ENCODE data around the gene PODXL. TPM values are rescaled to one million over a fixed set of nuclear protein-coding genes. Genes with fewer than 3 reads are reported as not detected.

PODXL gene
- polyA plus RNA-seq, 1 donor from 2014 or later, result 4.5 TPM

GRCh38 chr7:131498237-131498885 is 58.1 kb downstream of the PODXL start:
- no peaks in the 10 kb centered on the region for H3K79me2 ChIP-seq (replicated peaks; ENCODE audit: insufficient read depth, low read length)

GRCh38 chr7:131497454-131497853 is 59.0 kb downstream of the PODXL start:
- Histone ChIP-seq H2AFZ (ENCODE audit: low read depth, low read length) (no peak overlapping the region), H3K27me3 (ENCODE audit: insufficient read depth, low read depth, low read length) (no peaks in the 10 kb centered on the region), H3K4me2 (ENCODE audit: low read length) (no peak overlapping the region), H3K9me2 (ENCODE audit: insufficient read depth, low read length) (no peaks in the 10 kb centered on the region), H3K36me3 (ENCODE audit: insufficient read depth, low read length) (no peaks in the 10 kb centered on the region), H3K27ac (ENCODE audit: low read length) (no peak overlapping the region), H4K20me1 (ENCODE audit: insufficient read depth) (no peaks in the 10 kb centered on the region), H3K79me2 (replicated peaks; ENCODE audit: insufficient read depth, low read length) (no peaks in the 10 kb centered on the region), H3K4me3 (ENCODE audit: low read length) (no peak overlapping the region), H3F3A (ENCODE audit: insufficient read depth, low read length, poor library complexity, severe bottlenecking) (no peaks in the 10 kb centered on the region), H3K9me3 (ENCODE audit: low read length) (no peaks in the 10 kb centered on the region), H3K9ac (ENCODE audit: low read length) (no peak overlapping the region)
- TF ChIP-seq EP300 (conservative IDR thresholded peaks at IDR 0.05; ENCODE audit: poor library complexity, severe bottlenecking) (no peak), EZH2 (IDR thresholded peaks at IDR 0.05; ENCODE audit: borderline replicate concordance, insufficient read depth, low read length, poor library complexity, severe bottlenecking) (no peak), REST (IDR thresholded peaks at IDR 0.05; ENCODE audit: borderline replicate concordance) (no peak), SMC3 (conservative IDR thresholded peaks at IDR 0.05; ENCODE audit: poor library complexity) (no peak), MXI1 (conservative IDR thresholded peaks at IDR 0.05; ENCODE audit: poor library complexity, severe bottlenecking) (no peak), RAD21 (conservative IDR thresholded peaks at IDR 0.05) (no peak)
- TF ChIP-seq, protein P1, sequence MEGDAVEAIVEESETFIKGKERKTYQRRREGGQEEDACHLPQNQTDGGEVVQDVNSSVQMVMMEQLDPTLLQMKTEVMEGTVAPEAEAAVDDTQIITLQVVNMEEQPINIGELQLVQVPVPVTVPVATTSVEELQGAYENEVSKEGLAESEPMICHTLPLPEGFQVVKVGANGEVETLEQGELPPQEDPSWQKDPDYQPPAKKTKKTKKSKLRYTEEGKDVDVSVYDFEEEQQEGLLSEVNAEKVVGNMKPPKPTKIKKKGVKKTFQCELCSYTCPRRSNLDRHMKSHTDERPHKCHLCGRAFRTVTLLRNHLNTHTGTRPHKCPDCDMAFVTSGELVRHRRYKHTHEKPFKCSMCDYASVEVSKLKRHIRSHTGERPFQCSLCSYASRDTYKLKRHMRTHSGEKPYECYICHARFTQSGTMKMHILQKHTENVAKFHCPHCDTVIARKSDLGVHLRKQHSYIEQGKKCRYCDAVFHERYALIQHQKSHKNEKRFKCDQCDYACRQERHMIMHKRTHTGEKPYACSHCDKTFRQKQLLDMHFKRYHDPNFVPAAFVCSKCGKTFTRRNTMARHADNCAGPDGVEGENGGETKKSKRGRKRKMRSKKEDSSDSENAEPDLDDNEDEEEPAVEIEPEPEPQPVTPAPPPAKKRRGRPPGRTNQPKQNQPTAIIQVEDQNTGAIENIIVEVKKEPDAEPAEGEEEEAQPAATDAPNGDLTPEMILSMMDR (IDR thresholded peaks at IDR 0.05; ENCODE audit: poor library complexity, severe bottlenecking), result no peak

More at GRCh38 chr7:131498237-131498885, 58.1 kb downstream of the PODXL start:
- no peaks in the 10 kb centered on the region for H3K9me3 ChIP-seq (ENCODE audit: low read length)
- TF ChIP-seq TAF1 (IDR thresholded peaks at IDR 0.05; ENCODE audit: low read depth) (no peak), SMC3 (conservative IDR thresholded peaks at IDR 0.05; ENCODE audit: poor library complexity) (no peak), EZH2 (IDR thresholded peaks at IDR 0.05; ENCODE audit: borderline replicate concordance, insufficient read depth, low read length, poor library complexity, severe bottlenecking) (no peak), EP300 (conservative IDR thresholded peaks at IDR 0.05; ENCODE audit: poor library complexity, severe bottlenecking) (no peak), REST (IDR thresholded peaks at IDR 0.05; ENCODE audit: borderline replicate concordance) (no peak), MXI1 (conservative IDR thresholded peaks at IDR 0.05; ENCODE audit: poor library complexity, severe bottlenecking) (no peak), RAD21 (conservative IDR thresholded peaks at IDR 0.05) (no peak)
- TF ChIP-seq, protein P1 (IDR thresholded peaks at IDR 0.05; ENCODE audit: poor library complexity, severe bottlenecking), result no peak
- no peak overlapping the region for H3K27ac ChIP-seq (ENCODE audit: low read length)
- no peak overlapping the region for H3K9ac ChIP-seq (ENCODE audit: low read length)
- H3K4me2 ChIP-seq (ENCODE audit: low read length), result no peak overlapping the region
- H3F3A ChIP-seq (ENCODE audit: insufficient read depth, low read length, poor library complexity, severe bottlenecking), result no peaks in the 10 kb centered on the region
- no peaks in the 10 kb centered on the region for H3K9me2 ChIP-seq (ENCODE audit: insufficient read depth, low read length)
- no peaks in the 10 kb centered on the region for H4K20me1 ChIP-seq (ENCODE audit: insufficient read depth)
- H3K36me3 ChIP-seq (ENCODE audit: insufficient read depth, low read length), result no peaks in the 10 kb centered on the region
- H2AFZ ChIP-seq (ENCODE audit: low read depth, low read length), result no peak overlapping the region
- no peaks in the 10 kb centered on the region for H3K27me3 ChIP-seq (ENCODE audit: insufficient read depth, low read depth, low read length)
- no peak overlapping the region for H3K4me3 ChIP-seq (ENCODE audit: low read length)

Measured in neural cell (in vitro differentiated cells).